ENCODE measurements around the gene PDE4D.

GRCh38 chr5:59856358-59856757 is 37.2 kb downstream of the PDE4D start:
- no peak for TF ChIP-seq YY1 (IDR thresholded peaks at IDR 0.05; ENCODE audit: insufficient read depth, insufficient read length)
- no peak for TF ChIP-seq ZNF274 (IDR thresholded peaks at IDR 0.05; ENCODE audit: low read depth, low read length)

All from NT2/D1 (cell line).